Neural progenitor cell (in vitro differentiated cells): ENCODE results near the gene ARID5B.

Source experiments
- EZH2 ChIP-seq: fragments of 200-600 bp; sonication (generic); IDR thresholded peaks from 2 replicates; pipeline ENCODE4 v1.6.1; 2017; ENCODE audit warnings: antibody characterized with exemption, mild to moderate bottlenecking, moderate library complexity
- EZH2phosphoT487 ChIP-seq: fragments of 200-600 bp; sonication (generic); IDR thresholded peaks from 2 replicates; pipeline ENCODE4 v1.6.1; 2017; ENCODE audit warnings: antibody characterized with exemption
- TF ChIP-seq, protein P1 (sequence below): fragments of 200-600 bp; sonication (generic); IDR thresholded peaks from 2 replicates; pipeline ENCODE4 v1.5.1; 2017; ENCODE audit warnings: antibody characterized with exemption, mild to moderate bottlenecking

- TF ChIP-seq, protein P1, sequence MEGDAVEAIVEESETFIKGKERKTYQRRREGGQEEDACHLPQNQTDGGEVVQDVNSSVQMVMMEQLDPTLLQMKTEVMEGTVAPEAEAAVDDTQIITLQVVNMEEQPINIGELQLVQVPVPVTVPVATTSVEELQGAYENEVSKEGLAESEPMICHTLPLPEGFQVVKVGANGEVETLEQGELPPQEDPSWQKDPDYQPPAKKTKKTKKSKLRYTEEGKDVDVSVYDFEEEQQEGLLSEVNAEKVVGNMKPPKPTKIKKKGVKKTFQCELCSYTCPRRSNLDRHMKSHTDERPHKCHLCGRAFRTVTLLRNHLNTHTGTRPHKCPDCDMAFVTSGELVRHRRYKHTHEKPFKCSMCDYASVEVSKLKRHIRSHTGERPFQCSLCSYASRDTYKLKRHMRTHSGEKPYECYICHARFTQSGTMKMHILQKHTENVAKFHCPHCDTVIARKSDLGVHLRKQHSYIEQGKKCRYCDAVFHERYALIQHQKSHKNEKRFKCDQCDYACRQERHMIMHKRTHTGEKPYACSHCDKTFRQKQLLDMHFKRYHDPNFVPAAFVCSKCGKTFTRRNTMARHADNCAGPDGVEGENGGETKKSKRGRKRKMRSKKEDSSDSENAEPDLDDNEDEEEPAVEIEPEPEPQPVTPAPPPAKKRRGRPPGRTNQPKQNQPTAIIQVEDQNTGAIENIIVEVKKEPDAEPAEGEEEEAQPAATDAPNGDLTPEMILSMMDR = no peak
- TF ChIP-seq EZH2 = no peak
- TF ChIP-seq EZH2phosphoT487 = no peak
Measured at GRCh38 chr10:61998937-61999336, 97.4 kb downstream of the ARID5B start.
